GM12872 (cell line): ENCODE data around the gene CACNA1C.

Source experiments
- TF ChIP-seq, protein P1 (sequence below): IDR thresholded peaks from 3 replicates; pipeline ENCODE4 v1.5.1; 2011; ENCODE audit warnings: low read depth, mild to moderate bottlenecking, low read length, moderate library complexity; ENCODE audit not compliant: insufficient read depth

CACNA1C gene

DNA sequence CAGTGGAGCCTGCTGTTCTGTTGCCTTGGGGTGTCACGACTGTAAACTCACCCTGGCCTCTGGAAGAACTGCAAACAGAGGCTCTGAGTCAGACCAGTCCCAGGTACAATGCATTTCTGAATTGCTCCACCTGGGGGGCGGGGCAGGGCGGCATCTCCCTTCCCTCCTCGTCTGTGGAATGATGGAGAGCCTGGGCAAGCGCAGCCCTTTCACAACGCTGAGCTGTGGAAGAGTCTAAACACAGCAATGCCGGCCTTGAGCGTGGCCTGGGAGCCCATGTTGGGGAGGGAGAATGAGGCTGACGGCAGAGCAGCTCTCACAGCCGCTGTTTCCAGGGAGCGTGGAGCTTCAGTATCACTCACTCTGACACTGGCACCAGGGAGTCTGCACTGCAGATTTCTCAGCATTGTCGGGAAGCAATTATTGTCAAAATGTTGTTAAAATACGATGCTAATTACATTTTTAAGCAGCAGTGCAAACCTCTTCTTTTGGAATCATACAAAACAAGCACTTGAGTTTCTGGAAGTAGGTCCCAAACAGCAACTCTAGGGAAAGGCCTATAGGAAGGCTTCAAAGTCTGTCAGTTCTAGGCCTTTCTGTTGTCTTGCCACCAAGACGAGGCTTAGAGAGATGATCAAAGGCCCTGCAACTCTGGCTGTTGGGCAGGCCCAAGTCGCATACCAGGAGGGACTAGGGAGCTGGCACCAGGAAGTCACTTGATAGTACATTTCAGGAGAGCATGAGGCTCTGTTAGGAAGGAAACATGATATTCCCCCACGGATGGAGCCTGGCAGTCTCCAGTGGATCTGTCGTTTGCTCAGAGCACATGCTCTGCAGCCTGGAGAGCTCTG is 498.0 kb downstream of the CACNA1C start:
- TF ChIP-seq, protein P1, sequence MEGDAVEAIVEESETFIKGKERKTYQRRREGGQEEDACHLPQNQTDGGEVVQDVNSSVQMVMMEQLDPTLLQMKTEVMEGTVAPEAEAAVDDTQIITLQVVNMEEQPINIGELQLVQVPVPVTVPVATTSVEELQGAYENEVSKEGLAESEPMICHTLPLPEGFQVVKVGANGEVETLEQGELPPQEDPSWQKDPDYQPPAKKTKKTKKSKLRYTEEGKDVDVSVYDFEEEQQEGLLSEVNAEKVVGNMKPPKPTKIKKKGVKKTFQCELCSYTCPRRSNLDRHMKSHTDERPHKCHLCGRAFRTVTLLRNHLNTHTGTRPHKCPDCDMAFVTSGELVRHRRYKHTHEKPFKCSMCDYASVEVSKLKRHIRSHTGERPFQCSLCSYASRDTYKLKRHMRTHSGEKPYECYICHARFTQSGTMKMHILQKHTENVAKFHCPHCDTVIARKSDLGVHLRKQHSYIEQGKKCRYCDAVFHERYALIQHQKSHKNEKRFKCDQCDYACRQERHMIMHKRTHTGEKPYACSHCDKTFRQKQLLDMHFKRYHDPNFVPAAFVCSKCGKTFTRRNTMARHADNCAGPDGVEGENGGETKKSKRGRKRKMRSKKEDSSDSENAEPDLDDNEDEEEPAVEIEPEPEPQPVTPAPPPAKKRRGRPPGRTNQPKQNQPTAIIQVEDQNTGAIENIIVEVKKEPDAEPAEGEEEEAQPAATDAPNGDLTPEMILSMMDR = no peak

DNA sequence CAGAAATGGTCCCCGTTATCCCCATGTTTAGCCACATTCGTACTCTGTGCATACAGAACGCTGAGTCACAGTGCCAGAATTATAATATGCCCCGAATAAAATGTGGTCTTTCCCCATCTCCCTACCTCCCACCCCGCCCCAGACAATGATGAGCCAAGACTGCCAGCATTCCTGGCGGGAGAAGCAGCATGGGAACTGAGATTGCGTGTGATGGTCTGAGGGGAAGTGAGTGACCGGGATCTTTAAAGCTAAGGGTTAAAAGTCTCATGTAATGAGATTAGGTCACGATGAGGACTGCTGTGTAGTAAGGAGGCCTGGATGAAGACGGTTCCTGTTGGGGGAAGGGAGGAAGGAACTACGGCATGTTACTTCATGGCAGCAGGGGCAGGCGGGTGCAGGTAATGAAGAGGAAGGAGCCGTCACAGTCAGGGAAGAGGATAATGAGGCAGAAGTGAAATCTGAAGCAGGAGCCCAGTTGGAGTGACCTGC is 498.7 kb downstream of the CACNA1C start:
- TF ChIP-seq, protein P1 = no peak

DNA sequence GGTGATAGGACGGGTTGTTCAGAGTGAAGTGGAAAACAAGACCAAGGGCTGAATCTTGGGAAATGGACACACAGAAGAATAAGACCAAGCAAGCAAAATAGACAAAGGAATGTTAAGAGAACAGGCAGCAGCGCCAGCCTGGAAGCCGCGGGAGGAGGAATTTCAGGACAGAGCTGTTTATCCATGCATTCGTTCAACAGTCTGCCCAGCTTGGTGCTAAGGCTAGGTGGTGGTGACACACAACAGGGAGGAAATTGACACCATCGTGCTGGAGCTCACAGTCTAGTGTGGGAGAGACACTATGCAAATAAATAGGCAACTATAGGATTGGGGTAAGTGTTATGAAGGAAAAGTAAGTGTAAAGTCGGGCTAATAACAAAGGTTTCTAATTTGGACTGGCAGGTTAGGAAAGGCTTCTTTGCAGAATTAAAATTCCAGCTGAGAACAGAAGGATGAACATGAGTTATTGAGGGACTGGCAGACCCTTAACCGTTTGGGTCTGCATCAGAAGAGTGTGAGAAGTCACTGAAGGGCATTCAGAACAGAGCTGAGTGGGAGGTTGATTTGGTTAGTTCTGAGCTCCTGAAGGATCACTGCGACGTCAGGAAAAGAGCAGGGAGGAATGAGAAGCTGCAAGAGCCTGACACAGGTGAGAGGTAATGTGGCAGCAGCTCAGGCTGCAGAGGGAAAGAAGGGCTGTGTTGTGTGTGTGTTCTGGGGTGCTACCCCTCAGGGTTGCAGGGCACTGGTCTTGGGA is 499.4 kb downstream of the CACNA1C start:
- TF ChIP-seq, protein P1 = no peak

DNA sequence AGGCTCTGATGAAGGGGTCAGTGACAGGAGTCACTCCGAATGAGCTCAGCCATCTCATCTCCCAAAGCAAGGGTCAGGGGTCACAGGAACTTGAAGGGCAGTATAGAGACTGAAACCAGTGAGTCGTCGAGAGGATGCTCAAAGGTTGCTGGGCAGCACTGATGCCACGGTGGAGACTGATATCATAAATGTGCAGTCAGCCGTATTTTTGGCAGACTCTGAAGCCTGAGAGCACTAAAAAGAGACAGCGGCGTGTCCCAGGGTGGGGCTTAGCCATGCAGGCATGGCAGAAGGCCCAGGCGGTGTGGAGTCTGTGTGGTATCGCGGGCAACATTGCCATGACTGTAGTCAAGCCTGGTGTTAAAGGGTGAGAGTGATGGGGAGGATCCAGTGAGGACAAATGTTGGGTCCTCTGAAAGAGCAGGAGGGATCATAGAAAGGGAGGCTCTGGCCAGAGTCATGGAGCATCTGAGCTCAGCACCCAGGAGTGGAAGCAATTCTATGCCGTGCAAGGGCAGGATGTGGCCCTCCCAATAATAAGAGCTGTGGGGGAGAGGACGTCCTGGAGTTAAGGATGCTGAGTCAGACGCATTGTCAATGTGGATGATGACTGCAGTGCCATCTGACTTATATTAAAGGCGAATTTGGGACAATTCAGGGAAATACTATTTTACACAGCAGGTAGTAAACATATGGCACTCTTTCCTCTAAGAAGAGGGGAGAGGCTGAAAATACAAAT is 500.8 kb downstream of the CACNA1C start:
- TF ChIP-seq, protein P1 = no peak

DNA sequence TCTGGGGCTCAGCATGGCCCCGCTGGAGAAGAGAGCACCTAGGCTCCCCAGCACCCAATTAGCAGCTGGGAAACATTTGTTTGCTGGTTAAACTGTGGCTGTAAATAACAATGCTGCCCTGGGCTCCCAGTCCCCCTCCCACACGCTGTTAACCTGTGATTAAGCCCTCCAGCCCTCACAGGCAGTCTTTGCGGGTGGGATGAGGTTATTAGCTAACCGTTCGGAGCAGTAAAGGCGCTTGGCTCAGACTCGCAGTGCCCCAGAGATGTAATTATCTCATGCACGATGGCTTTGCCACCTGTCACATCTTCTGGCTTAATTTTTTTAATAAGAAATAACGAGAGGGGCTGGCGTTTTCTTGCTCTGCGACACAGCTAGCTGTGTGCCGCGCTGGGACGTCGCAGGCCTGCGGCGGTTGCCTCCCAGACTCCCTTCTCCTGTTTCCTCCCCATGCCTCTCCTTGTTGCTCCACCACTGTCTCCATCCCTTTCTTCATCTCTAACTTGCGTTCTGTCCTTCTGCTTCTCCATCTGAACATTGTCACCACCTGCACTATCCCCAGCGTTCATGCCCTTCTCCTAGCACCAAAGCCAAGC is 502.8 kb downstream of the CACNA1C start:
- TF ChIP-seq, protein P1 = no peak

DNA sequence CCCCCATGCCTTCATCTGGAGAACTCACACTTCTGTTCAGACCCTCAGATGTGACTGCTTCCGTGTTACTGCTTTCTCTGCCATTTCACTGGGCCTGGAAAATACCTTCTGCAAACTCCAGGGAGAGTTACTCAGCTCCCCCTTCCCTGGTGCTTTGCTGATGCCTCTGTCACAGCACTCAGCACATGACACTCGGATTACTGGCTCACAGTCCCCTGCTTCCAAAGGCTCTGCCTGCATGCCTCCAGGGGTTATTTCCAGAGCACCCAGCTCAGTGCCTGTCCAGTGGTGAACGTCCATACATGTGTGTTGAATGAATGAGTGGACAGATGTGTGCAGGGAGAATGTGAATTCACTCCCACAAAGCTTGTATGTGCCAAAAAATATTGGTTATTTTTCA is 504.8 kb downstream of the CACNA1C start:
- TF ChIP-seq, protein P1 = no peak
